Parathyroid adenoma (tissue), 2 donors: Measurements from ENCODE around the gene APBB2.

Source experiments
- H2AFZ ChIP-seq: fragments of 300-600 bp; sonication (generic); one replicate; pipeline ENCODE4 v1.7.0; 2017; ENCODE audit warnings: antibody characterized with exemption, mild to moderate bottlenecking
- H3K27ac ChIP-seq: fragments of 300-600 bp; sonication (generic); one replicate; pipeline ENCODE4 v1.7.0; 2017
- H3K27me3 ChIP-seq: fragments of 300-600 bp; sonication (generic); one replicate; pipeline ENCODE4 v1.7.0; 2017; ENCODE audit warnings: low read length; ENCODE audit not compliant: control insufficient read depth, insufficient read depth
- H3K36me3 ChIP-seq: fragments of 300-600 bp; sonication (generic); one replicate; pipeline ENCODE4 v1.7.0; 2017; ENCODE audit warnings: low read length; ENCODE audit not compliant: control insufficient read depth, insufficient read depth
- H3K4me1 ChIP-seq: fragments of 300-600 bp; sonication (generic); one replicate; pipeline ENCODE4 v1.7.0; 2017; ENCODE audit warnings: control low read depth
- H3K4me2 ChIP-seq: fragments of 300-600 bp; sonication (generic); one replicate; pipeline ENCODE4 v1.7.0; 2017; ENCODE audit warnings: low read length
- H3K4me3 ChIP-seq: fragments of 300-600 bp; sonication (generic); one replicate; pipeline ENCODE4 v1.7.0; 2017; ENCODE audit warnings: low read depth, low read length
- H3K79me2 ChIP-seq: fragments of 300-600 bp; sonication (generic); one replicate; pipeline ENCODE4 v1.7.0; 2017; ENCODE audit warnings: control low read depth
- H3K9ac ChIP-seq: fragments of 300-600 bp; sonication (generic); one replicate; pipeline ENCODE4 v1.7.0; 2017; ENCODE audit warnings: mild to moderate bottlenecking
- H3K9me3 ChIP-seq: fragments of 300-600 bp; sonication (generic); one replicate; pipeline ENCODE4 v1.7.0; 2017; ENCODE audit warnings: low read length; ENCODE audit not compliant: control insufficient read depth
- TF ChIP-seq, protein P1 (sequence below): fragments of 300-600 bp; sonication (generic); IDR thresholded peaks from one replicate; pipeline ENCODE4 v1.7.0; 2017; ENCODE audit warnings: antibody characterized with exemption, mild to moderate bottlenecking
- donor health status: primary hyperparathyroidism.

APBB2 gene

DNA sequence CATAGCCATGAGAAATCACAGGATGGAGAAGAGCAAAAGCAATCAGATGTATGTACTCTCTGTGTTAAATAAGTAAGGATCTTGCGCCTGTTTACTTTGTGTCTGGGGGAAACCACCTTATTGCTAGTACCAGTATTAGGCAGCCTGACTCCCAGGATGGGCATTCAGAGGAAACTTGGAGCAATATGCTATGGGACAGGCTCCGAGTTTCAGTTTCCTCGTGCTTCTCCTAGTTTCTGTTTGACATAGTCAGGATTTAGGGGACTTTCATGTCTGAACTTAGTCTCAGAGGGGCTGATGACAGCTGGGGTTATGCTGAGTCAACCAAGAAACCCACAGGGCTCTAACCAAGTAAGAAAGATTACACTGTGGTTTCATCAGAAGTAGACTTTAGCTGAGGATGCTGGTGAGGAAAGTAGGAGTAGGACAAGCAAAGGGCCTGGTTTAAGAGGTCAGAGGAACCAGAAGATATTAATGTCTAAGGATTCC, 451.1 kb downstream of the APBB2 start:
- Histone ChIP-seq H3K9me3 (no peaks in the 10 kb centered on the region), H3K9ac (no peak overlapping the region), H3K4me1 (no peaks in the 10 kb centered on the region), H3K27me3 (no peaks in the 10 kb centered on the region), H2AFZ (no peak overlapping the region), H3K4me3 (no peak overlapping the region), H3K36me3 (no peaks in the 10 kb centered on the region), H3K79me2 (no peaks in the 10 kb centered on the region), H3K4me2 (no peak overlapping the region), H3K27ac (no peak overlapping the region)
- TF ChIP-seq, protein P1, sequence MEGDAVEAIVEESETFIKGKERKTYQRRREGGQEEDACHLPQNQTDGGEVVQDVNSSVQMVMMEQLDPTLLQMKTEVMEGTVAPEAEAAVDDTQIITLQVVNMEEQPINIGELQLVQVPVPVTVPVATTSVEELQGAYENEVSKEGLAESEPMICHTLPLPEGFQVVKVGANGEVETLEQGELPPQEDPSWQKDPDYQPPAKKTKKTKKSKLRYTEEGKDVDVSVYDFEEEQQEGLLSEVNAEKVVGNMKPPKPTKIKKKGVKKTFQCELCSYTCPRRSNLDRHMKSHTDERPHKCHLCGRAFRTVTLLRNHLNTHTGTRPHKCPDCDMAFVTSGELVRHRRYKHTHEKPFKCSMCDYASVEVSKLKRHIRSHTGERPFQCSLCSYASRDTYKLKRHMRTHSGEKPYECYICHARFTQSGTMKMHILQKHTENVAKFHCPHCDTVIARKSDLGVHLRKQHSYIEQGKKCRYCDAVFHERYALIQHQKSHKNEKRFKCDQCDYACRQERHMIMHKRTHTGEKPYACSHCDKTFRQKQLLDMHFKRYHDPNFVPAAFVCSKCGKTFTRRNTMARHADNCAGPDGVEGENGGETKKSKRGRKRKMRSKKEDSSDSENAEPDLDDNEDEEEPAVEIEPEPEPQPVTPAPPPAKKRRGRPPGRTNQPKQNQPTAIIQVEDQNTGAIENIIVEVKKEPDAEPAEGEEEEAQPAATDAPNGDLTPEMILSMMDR: no peak
